GM21367 (cell line): ENCODE results near the gene ADI1.
"Not testable (repeated sequence)": the region's sequence is repeated elsewhere in the genome, so short reads cannot be mapped to it uniquely, and the experiment has no call there.

ENCODE experiments used
- ATAC-seq: cut with Tn5 transposase; IDR thresholded peaks from one replicate; pipeline ENCODE4 v1.9.1; 2021; ENCODE audit not compliant: unreplicated experiment

Gene ADI1

GRCh38 chr2:3494984-3495666 lies 24.2 kb downstream of the ADI1 start:
- ATAC-seq, result no peak

- no peak for ATAC-seq
Observed at GRCh38 chr2:3493615-3494007, 25.7 kb downstream of the ADI1 start.

- no peak for ATAC-seq
Observed at GRCh38 chr2:3492951-3493614, 26.2 kb downstream of the ADI1 start.

- not testable (repeated sequence) for ATAC-seq
Observed at GRCh38 chr2:3492475-3492787, 26.9 kb downstream of the ADI1 start.

GRCh38 chr2:3491716-3492474 lies 27.4 kb downstream of the ADI1 start:
- no peak for ATAC-seq

- ATAC-seq, result no peak
Observed at GRCh38 chr2:3491306-3491705, 28.0 kb downstream of the ADI1 start.

GRCh38 chr2:3490191-3491170 lies 28.9 kb downstream of the ADI1 start:
- ATAC-seq, result no peak

- ATAC-seq, result no peak
Observed at GRCh38 chr2:3489764-3490115, 29.6 kb downstream of the ADI1 start.

GRCh38 chr2:3488855-3489763 lies 30.2 kb downstream of the ADI1 start:
- ATAC-seq, result no peak

- no peak for ATAC-seq
Observed at GRCh38 chr2:3488061-3488531, 31.2 kb downstream of the ADI1 start.

- ATAC-seq, result no peak
Observed at GRCh38 chr2:3487432-3487831, 31.9 kb downstream of the ADI1 start.

- ATAC-seq, result no peak
Observed at GRCh38 chr2:3487028-3487425, 32.3 kb downstream of the ADI1 start.

GRCh38 chr2:3486047-3487027 lies 33.0 kb downstream of the ADI1 start:
- no peak for ATAC-seq

- no peak for ATAC-seq
Observed at GRCh38 chr2:3485166-3485565, 34.2 kb downstream of the ADI1 start.

- ATAC-seq, result no peak
Observed at GRCh38 chr2:3483986-3484960, 35.1 kb downstream of the ADI1 start.

- no peak for ATAC-seq
Observed at GRCh38 chr2:3483227-3483985, 35.9 kb downstream of the ADI1 start.

GRCh38 chr2:3482363-3482821 lies 36.9 kb downstream of the ADI1 start:
- no peak for ATAC-seq
